WERI-Rb-1 (cell line): ENCODE measurements around the gene DCBLD2.
"Not testable (repeated sequence)": the region's sequence is repeated elsewhere in the genome, so short reads cannot be mapped to it uniquely, and the experiment has no call there.

Source experiments
- DNase-seq: peaks from one replicate; pipeline ENCODE4 v3.0.0-alpha.2; 2020
- H3K27ac ChIP-seq: fragments of 250-450 bp; sonication (Bioruptor Pico); 2 replicates; pipeline ENCODE4 v1.5.1; 2020; ENCODE audit warnings: mild to moderate bottlenecking, moderate library complexity
- H3K27me3 ChIP-seq: fragments of 250-450 bp; sonication (Bioruptor Pico); 2 replicates; pipeline ENCODE4 v1.5.1; 2021; ENCODE audit warnings: mild to moderate bottlenecking, low read depth, moderate library complexity; ENCODE audit not compliant: insufficient read depth, severe bottlenecking
- H3K36me3 ChIP-seq: fragments of 250-450 bp; sonication (Bioruptor Pico); 2 replicates; pipeline ENCODE4 v1.5.1; 2020; ENCODE audit warnings: mild to moderate bottlenecking, moderate library complexity
- H3K4me3 ChIP-seq: 2 replicates; pipeline ENCODE4 v1.5.1; 2011; ENCODE audit warnings: low read depth, mild to moderate bottlenecking, control low read depth, low read length
- H3K9me3 ChIP-seq: fragments of 250-450 bp; sonication (Bioruptor Pico); 2 replicates; pipeline ENCODE4 v1.5.1; 2021; ENCODE audit warnings: mild to moderate bottlenecking, moderate library complexity; ENCODE audit not compliant: severe bottlenecking
- CTCF ChIP-seq: IDR thresholded peaks from 2 replicates; pipeline ENCODE4 v1.5.1; 2011; ENCODE audit warnings: low read depth, mild to moderate bottlenecking, control low read depth, inconsistent platforms, low read length

Gene DCBLD2

GRCh38 chr3:98890181-98890835 lies 11.2 kb downstream of the DCBLD2 start:
- no peak overlapping the region for H3K4me3 ChIP-seq
- H3K36me3 ChIP-seq = no peaks in the 10 kb centered on the region; the same call in 1 of the 2 replicates
- no peak overlapping the region for H3K27ac ChIP-seq
- H3K9me3 ChIP-seq = no peaks in the 10 kb centered on the region
- TF ChIP-seq CTCF = no peak
- DNase-seq = no peak
- H3K27me3 ChIP-seq = no peaks in the 10 kb centered on the region

GRCh38 chr3:98887684-98888083 lies 13.8 kb downstream of the DCBLD2 start:
- H3K27me3 ChIP-seq = no peaks in the 10 kb centered on the region
- no peaks in the 10 kb centered on the region; the same call in 1 of the 2 replicates for H3K36me3 ChIP-seq
- TF ChIP-seq CTCF = no peak

GRCh38 chr3:98886525-98886924 lies 15.0 kb downstream of the DCBLD2 start:
- no peak overlapping the region for H3K4me3 ChIP-seq
- H3K27ac ChIP-seq = no peak overlapping the region
- no peaks in the 10 kb centered on the region for H3K27me3 ChIP-seq
- no peak for TF ChIP-seq CTCF
- no peaks in the 10 kb centered on the region for H3K9me3 ChIP-seq
- no peaks in the 10 kb centered on the region; the same call in 1 of the 2 replicates for H3K36me3 ChIP-seq
- DNase-seq = no peak

More at GRCh38 chr3:98887684-98888083, 13.8 kb downstream of the DCBLD2 start:
- H3K9me3 ChIP-seq = no peaks in the 10 kb centered on the region
- no peak for DNase-seq
- no peak overlapping the region for H3K4me3 ChIP-seq
- no peak overlapping the region for H3K27ac ChIP-seq

GRCh38 chr3:98885851-98886250 lies 15.6 kb downstream of the DCBLD2 start:
- TF ChIP-seq CTCF = no peak
- no peaks in the 10 kb centered on the region for H3K27me3 ChIP-seq
- H3K4me3 ChIP-seq = no peak overlapping the region
- no peak for DNase-seq
- H3K27ac ChIP-seq = no peak overlapping the region
- peaks cover under 1% of the 10 kb centered on the region; the same call in 1 of the 2 replicates for H3K36me3 ChIP-seq
- H3K9me3 ChIP-seq = no peaks in the 10 kb centered on the region

- H3K27me3 ChIP-seq = no peaks in the 10 kb centered on the region
- DNase-seq = no peak
- H3K36me3 ChIP-seq = peaks cover 6% of the 10 kb centered on the region
- no peak overlapping the region for H3K27ac ChIP-seq
- no peaks in the 10 kb centered on the region for H3K9me3 ChIP-seq
- no peak for TF ChIP-seq CTCF
- no peak overlapping the region for H3K4me3 ChIP-seq
These were observed 16.7 kb downstream of the DCBLD2 start for GRCh38 chr3:98884675-98885371.

- H3K27me3 ChIP-seq, H3K36me3 ChIP-seq, DNase-seq, H3K9me3 ChIP-seq, H3K4me3 ChIP-seq, H3K27ac ChIP-seq: not testable (repeated sequence)
These were observed 18.7 kb downstream of the DCBLD2 start for GRCh38 chr3:98882614-98883333.
